GM18520 (cell line): ENCODE measurements around the gene ATP8B4.
"Not testable (repeated sequence)": the region's sequence is repeated elsewhere in the genome, so short reads cannot be mapped to it uniquely, and the experiment has no call there.

Source experiments
- ATAC-seq: cut with Tn5 transposase; IDR thresholded peaks from one replicate; pipeline ENCODE4 v1.9.1; 2021; ENCODE audit not compliant: unreplicated experiment

The ATP8B4 gene

GRCh38 chr15:50109076-50109987 is 9.7 kb downstream of the ATP8B4 start:
- ATAC-seq, result no peak

GRCh38 chr15:50108461-50108860 is 10.6 kb downstream of the ATP8B4 start:
- ATAC-seq, result no peak

GRCh38 chr15:50107591-50108408 is 11.2 kb downstream of the ATP8B4 start:
- ATAC-seq, result peak; percentile 92

- peak; percentile 8 for ATAC-seq
These were observed 11.9 kb downstream of the ATP8B4 start for GRCh38 chr15:50107157-50107556.

- ATAC-seq, result no peak
These were observed 12.6 kb downstream of the ATP8B4 start for GRCh38 chr15:50106457-50106856.

- no peak for ATAC-seq
These were observed 18.5 kb downstream of the ATP8B4 start for GRCh38 chr15:50100486-50100885.

GRCh38 chr15:50098545-50098944 is 20.5 kb downstream of the ATP8B4 start:
- ATAC-seq, result no peak

GRCh38 chr15:50095938-50096821 is 22.9 kb downstream of the ATP8B4 start:
- ATAC-seq, result no peak

GRCh38 chr15:50089386-50089785 is 29.6 kb downstream of the ATP8B4 start:
- not testable (repeated sequence) for ATAC-seq

- ATAC-seq, result no peak
These were observed 34.1 kb downstream of the ATP8B4 start for GRCh38 chr15:50084932-50085331.

- ATAC-seq, result no peak
These were observed 35.5 kb downstream of the ATP8B4 start for GRCh38 chr15:50083424-50084025.

GRCh38 chr15:50082066-50082465 is 37.0 kb downstream of the ATP8B4 start:
- ATAC-seq, result no peak

GRCh38 chr15:50077651-50078050 is 41.4 kb downstream of the ATP8B4 start:
- no peak for ATAC-seq

GRCh38 chr15:50077176-50077575 is 41.9 kb downstream of the ATP8B4 start:
- ATAC-seq, result no peak

GRCh38 chr15:50075319-50075718 is 43.7 kb downstream of the ATP8B4 start:
- ATAC-seq, result no peak

- ATAC-seq, result no peak
These were observed 47.3 kb downstream of the ATP8B4 start for GRCh38 chr15:50071551-50072258.

- ATAC-seq, result no peak
These were observed 51.0 kb downstream of the ATP8B4 start for GRCh38 chr15:50068016-50068415.

GRCh38 chr15:50067254-50067653 is 51.8 kb downstream of the ATP8B4 start:
- no peak for ATAC-seq

GRCh38 chr15:50066666-50067065 is 52.4 kb downstream of the ATP8B4 start:
- ATAC-seq, result no peak

GRCh38 chr15:50066202-50066601 is 52.8 kb downstream of the ATP8B4 start:
- ATAC-seq, result peak; percentile 77
